Measurements from ENCODE around the gene RIN2. TPM values are rescaled to one million over a fixed set of nuclear protein-coding genes. Genes with fewer than 3 reads are reported as not detected.

The RIN2 gene
- total and polyA plus RNA-seq, 2 of the 4 experiments (the other 2 are of a cell fraction) = 16.1 to 72.2 TPM

DNA sequence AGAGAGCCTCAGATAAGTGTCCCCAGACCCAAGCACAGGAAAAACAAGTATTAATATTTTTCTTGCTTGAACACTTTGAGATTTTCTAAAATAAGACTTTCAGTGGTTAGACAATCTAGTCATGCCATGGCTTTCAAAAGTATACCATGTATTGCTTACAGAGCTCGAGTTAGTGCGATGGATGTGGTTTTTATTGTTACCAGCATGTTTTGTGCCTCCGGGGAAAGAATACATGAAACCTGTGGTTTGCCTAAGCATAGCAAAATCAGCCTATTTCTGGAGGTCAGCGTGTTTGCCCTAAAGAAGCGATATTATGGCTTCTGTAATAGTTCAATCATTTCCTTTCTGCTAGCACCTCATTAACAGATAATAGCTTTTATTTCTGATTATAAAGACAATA, 21.6 kb downstream of the RIN2 start:
- H3K4me1 ChIP-seq (ENCODE audit: control insufficient read depth, insufficient read depth, low read length) = peaks cover 18% of the 10 kb centered on the region
- in situ Hi-C loops (cut with MboI; ENCODE audit: low sequenced_read_pairs) (loop anchor here (10.0 kb wide), 1 partner anchor 195 kb away; no protein-coding TSS in a partner anchor), dilution Hi-C loops (cut with HindIII; ENCODE audit: low sequenced_read_pairs, unreplicated experiment) (no loop called here), intact Hi-C loops (cut with micrococcal nuclease) (no loop called here)
- peak overlapping the region; percentile 8; the same call in 1 of the 2 replicates for H2BK120ac ChIP-seq (ENCODE audit: low read depth, low read length)
- no peak overlapping the region for H3K23ac ChIP-seq (ENCODE audit: low read depth, low read length)
- H2AFZ ChIP-seq (replicated peaks; ENCODE audit: low read length, poor library complexity) = no peak overlapping the region
- H3K27me3 ChIP-seq (ENCODE audit: control insufficient read depth, insufficient read depth, low read length) = no peaks in the 10 kb centered on the region
- no peak overlapping the region for H2AK5ac ChIP-seq (ENCODE audit: low read depth, low read length)
- ChIA-PET CTCF (interaction anchor here (0.6 to 0.7 kb wide), 2 partner anchors 225 to 1656 kb away, joined by 4 to 5 read pairs; no protein-coding TSS in a partner anchor), POLR2A (ENCODE audit: unreplicated experiment) (no interaction called here)
- TF ChIP-seq, protein P1, sequence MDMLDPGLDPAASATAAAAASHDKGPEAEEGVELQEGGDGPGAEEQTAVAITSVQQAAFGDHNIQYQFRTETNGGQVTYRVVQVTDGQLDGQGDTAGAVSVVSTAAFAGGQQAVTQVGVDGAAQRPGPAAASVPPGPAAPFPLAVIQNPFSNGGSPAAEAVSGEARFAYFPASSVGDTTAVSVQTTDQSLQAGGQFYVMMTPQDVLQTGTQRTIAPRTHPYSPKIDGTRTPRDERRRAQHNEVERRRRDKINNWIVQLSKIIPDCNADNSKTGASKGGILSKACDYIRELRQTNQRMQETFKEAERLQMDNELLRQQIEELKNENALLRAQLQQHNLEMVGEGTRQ (IDR thresholded peaks at IDR 0.05; ENCODE audit: low read depth, low read length) = no peak
- TF ChIP-seq, protein P2, sequence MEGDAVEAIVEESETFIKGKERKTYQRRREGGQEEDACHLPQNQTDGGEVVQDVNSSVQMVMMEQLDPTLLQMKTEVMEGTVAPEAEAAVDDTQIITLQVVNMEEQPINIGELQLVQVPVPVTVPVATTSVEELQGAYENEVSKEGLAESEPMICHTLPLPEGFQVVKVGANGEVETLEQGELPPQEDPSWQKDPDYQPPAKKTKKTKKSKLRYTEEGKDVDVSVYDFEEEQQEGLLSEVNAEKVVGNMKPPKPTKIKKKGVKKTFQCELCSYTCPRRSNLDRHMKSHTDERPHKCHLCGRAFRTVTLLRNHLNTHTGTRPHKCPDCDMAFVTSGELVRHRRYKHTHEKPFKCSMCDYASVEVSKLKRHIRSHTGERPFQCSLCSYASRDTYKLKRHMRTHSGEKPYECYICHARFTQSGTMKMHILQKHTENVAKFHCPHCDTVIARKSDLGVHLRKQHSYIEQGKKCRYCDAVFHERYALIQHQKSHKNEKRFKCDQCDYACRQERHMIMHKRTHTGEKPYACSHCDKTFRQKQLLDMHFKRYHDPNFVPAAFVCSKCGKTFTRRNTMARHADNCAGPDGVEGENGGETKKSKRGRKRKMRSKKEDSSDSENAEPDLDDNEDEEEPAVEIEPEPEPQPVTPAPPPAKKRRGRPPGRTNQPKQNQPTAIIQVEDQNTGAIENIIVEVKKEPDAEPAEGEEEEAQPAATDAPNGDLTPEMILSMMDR (conservative IDR thresholded peaks at IDR 0.05; ENCODE audit: low read depth, low read length) = no peak
- TF ChIP-seq RFX5 (IDR thresholded peaks at IDR 0.05; ENCODE audit: low read depth, low read length) = no peak
- TF ChIP-seq, protein P3, sequence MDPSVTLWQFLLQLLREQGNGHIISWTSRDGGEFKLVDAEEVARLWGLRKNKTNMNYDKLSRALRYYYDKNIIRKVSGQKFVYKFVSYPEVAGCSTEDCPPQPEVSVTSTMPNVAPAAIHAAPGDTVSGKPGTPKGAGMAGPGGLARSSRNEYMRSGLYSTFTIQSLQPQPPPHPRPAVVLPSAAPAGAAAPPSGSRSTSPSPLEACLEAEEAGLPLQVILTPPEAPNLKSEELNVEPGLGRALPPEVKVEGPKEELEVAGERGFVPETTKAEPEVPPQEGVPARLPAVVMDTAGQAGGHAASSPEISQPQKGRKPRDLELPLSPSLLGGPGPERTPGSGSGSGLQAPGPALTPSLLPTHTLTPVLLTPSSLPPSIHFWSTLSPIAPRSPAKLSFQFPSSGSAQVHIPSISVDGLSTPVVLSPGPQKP (IDR thresholded peaks at IDR 0.05; ENCODE audit: borderline replicate concordance, low read depth, low read length) = no peak
- no peak for TF ChIP-seq MXI1 (IDR thresholded peaks at IDR 0.05; ENCODE audit: borderline replicate concordance, low read depth, low read length)
- TF ChIP-seq CEBPB (IDR thresholded peaks at IDR 0.05; ENCODE audit: low read depth, low read length) = no peak
- TF ChIP-seq MAZ (IDR thresholded peaks at IDR 0.05; ENCODE audit: borderline replicate concordance, low read depth, low read length) = no peak
- TF ChIP-seq MAFK (IDR thresholded peaks at IDR 0.05; ENCODE audit: low read depth, low read length) = no peak
- TF ChIP-seq CHD1 (IDR thresholded peaks at IDR 0.05; ENCODE audit: low read depth, low read length) = no peak
- TF ChIP-seq RCOR1 (IDR thresholded peaks at IDR 0.05; ENCODE audit: insufficient replicate concordance, low read length) = no peak
- no peak for TF ChIP-seq BHLHE40 (IDR thresholded peaks at IDR 0.05; ENCODE audit: low read depth, low read length)
- TF ChIP-seq SMC3 (IDR thresholded peaks at IDR 0.05; ENCODE audit: low read depth, low read length) = no peak
- no peak for TF ChIP-seq RAD21 (IDR thresholded peaks at IDR 0.05; ENCODE audit: low read length)
- no peak for TF ChIP-seq POLR2A (IDR thresholded peaks at IDR 0.05; ENCODE audit: low read depth, low read length)
- no peak for TF ChIP-seq FOS (IDR thresholded peaks at IDR 0.05; ENCODE audit: low read depth, low read length)
- no peak for TF ChIP-seq NFE2L2 (IDR thresholded peaks at IDR 0.05; ENCODE audit: low read depth, low read length)
- no peak overlapping the region for H4K5ac ChIP-seq (ENCODE audit: low read depth, low read length)
- DNase-seq (no peak), ATAC-seq (ENCODE audit: low read depth) (no peak)
- H2BK15ac ChIP-seq (ENCODE audit: low read depth, low read length) = no peak overlapping the region
- H3K4ac ChIP-seq (ENCODE audit: low read depth, low read length) = no peak overlapping the region
- H3K79me1 ChIP-seq (ENCODE audit: low read depth in 1 of 2, low read length in 2 of 2) = peaks cover 26 to 81% of the 10 kb centered on the region in 2 experiments; a peak in 3 of 4 replicates
- H3K14ac ChIP-seq (replicated peaks; ENCODE audit: low read depth, low read length) = 0 out of 2 replicates have a peak overlapping the region, but pooled peaks have one; percentile 7
- H3K9me1 ChIP-seq (ENCODE audit: insufficient read depth, low read length) = peaks cover 15% of the 10 kb centered on the region; the same call in 1 of the 2 replicates
- no peak overlapping the region for H2AK9ac ChIP-seq (replicated peaks; ENCODE audit: low read depth, low read length, poor library complexity)
- no peak overlapping the region for H2BK5ac ChIP-seq (ENCODE audit: low read depth, low read length, poor library complexity, severe bottlenecking)
- H4K91ac ChIP-seq (ENCODE audit: insufficient read depth, low read depth, low read length) = no peak overlapping the region; the same call in 1 of the 2 replicates
- no peak overlapping the region for H3K4me3 ChIP-seq (ENCODE audit: insufficient read depth, low read depth, low read length)
- no peak overlapping the region for H3K27ac ChIP-seq (ENCODE audit: insufficient read depth, low read length)
- H3K4me2 ChIP-seq (ENCODE audit: low read depth, low read length) = no peak overlapping the region
- H3K18ac ChIP-seq (ENCODE audit: low read depth, low read length) = no peak overlapping the region
- no peaks in the 10 kb centered on the region for H4K20me1 ChIP-seq (ENCODE audit: insufficient read depth, low read length)
- H3K9me3 ChIP-seq (ENCODE audit: control insufficient read depth, insufficient read depth, low read length) = no peaks in the 10 kb centered on the region
- WGBS, 2 experiments (ENCODE audit: extremely low coverage in 2 of 2, insufficient read length in 1 of 2) = no CpG with 5 or more reads among the region's 5 CpGs
- H4K8ac ChIP-seq (ENCODE audit: low read depth in 2 of 2, low read length in 2 of 2) = no peak overlapping the region
- no peaks in the 10 kb centered on the region for H3K36me3 ChIP-seq (ENCODE audit: control insufficient read depth, insufficient read depth, low read length)
- no peak overlapping the region for H3K9ac ChIP-seq (ENCODE audit: low read depth, low read length)
- no peak overlapping the region for H2BK20ac ChIP-seq (ENCODE audit: low read depth, low read length)
- no peak overlapping the region; the same call in 1 of the 2 replicates for H3K56ac ChIP-seq (ENCODE audit: extremely low read depth, insufficient read depth, low read length)
- no TSS peak for BruUV-seq (replicated peaks)

Data from IMR-90 (cell line).